Measurements from ENCODE around the gene ELOA. TPM values are rescaled to one million over a fixed set of nuclear protein-coding genes. Genes with fewer than 3 reads are reported as not detected.

Gene ELOA
- total RNA-seq, 2 experiments from 2014 or later: 24.7 to 41.0 TPM

DNA sequence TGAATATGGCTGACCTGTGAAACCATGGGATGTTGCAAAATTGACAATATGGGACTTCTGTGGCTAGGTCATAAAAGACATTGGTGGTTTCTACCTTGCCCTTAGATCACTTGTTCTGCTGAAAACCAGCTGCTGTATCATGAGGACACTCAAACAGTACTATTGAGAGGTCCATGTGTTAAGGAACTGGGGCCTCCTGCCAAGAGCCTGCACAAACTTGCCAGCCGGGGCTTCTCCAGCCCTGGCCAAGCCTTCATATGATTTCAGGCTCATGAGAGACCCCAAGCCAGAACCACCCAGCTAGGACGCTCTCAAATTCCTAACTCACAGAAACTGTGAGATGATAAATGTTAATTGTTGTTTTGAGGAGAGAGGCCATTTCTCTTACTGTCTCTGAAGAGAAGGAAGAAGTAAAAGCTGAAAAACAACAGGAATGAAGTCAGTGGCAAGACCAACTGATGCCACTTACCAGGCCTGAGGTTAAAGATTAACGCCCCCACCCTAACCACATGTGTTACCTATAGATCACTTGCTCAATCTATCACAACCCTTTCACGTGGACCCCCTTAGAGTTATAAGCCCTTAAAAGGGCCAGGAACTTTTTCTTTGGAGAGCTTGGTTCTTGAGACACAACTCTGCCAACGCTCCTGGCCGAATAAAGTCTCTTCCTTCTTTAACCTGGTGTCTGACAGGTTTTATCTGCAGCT is 31.1 kb downstream of the ELOA start:
- H3K4me2 ChIP-seq (ENCODE audit: low read length): no peak overlapping the region
- no peaks in the 10 kb centered on the region for H3K9me3 ChIP-seq (ENCODE audit: low read length)
- POLR2A ChIA-PET: interaction anchor here (0.6 kb wide), 1 partner anchor 267 kb away, joined by 3 read pairs; no protein-coding TSS in a partner anchor
- TF ChIP-seq EZH2phosphoT487 (IDR thresholded peaks at IDR 0.05; ENCODE audit: borderline replicate concordance, low read depth, low read length): no peak
- H2AFZ ChIP-seq (ENCODE audit: low read length): no peak overlapping the region
- CTCF ChIA-PET (ENCODE audit: unreplicated experiment): interaction anchor here (1.2 kb wide), 1 partner anchor 142 kb away, joined by 5 read pairs; no protein-coding TSS in a partner anchor
- H4K20me1 ChIP-seq (ENCODE audit: insufficient read depth, low read length): no peaks in the 10 kb centered on the region
- BruUV-seq (replicated peaks): no TSS peak
- H3K4me3 ChIP-seq (ENCODE audit: low read depth, low read length, poor library complexity, severe bottlenecking): no peak overlapping the region
- H3K9me2 ChIP-seq (ENCODE audit: insufficient read depth, low read length): no peaks in the 10 kb centered on the region
- H3K27ac ChIP-seq (ENCODE audit: low read depth, low read length, poor library complexity, severe bottlenecking): no peak overlapping the region
- intact Hi-C loops (cut with micrococcal nuclease; ENCODE audit: unreplicated experiment): no loop called here
- no peak for DNase-seq (ENCODE audit: low spot score)
- peaks cover 30% of the 10 kb centered on the region for H3K4me1 ChIP-seq (ENCODE audit: insufficient read depth, low read length, poor library complexity, severe bottlenecking)
- H3K36me3 ChIP-seq (ENCODE audit: insufficient read depth, low read length): peaks cover 9% of the 10 kb centered on the region; the same call in 1 of the 2 replicates
- H3K79me2 ChIP-seq (ENCODE audit: insufficient read depth, low read depth, low read length): peaks cover 24% of the 10 kb centered on the region

DNA sequence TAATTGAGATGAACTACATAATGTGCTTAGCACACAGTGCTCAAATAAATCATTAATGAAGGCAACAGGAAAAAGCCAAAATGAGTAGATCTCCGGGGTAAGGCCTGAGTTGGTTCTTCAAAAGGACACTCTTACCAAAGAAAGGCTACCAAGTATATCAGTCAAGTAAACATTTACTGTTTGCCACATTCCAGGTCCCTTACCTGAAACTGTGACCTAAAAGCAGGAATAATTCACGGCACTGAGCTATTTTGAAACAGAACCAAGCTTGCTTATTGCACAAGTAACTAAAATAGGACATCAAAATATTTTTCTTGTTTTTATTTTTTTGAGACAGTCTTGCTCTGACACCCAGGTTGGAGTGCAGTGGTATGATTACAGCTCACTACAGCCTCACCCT is 32.9 kb downstream of the ELOA start:
- no peak for DNase-seq (ENCODE audit: low spot score)
- H3K4me3 ChIP-seq (ENCODE audit: low read depth, low read length, poor library complexity, severe bottlenecking): no peak overlapping the region
- TF ChIP-seq EZH2phosphoT487 (IDR thresholded peaks at IDR 0.05; ENCODE audit: borderline replicate concordance, low read depth, low read length) (no peak), CTCF (conservative IDR thresholded peaks at IDR 0.05; ENCODE audit: low read length) (no peak)
- no peaks in the 10 kb centered on the region for H3K9me3 ChIP-seq (ENCODE audit: low read length)
- no peaks in the 10 kb centered on the region for H3K9me2 ChIP-seq (ENCODE audit: insufficient read depth, low read length)
- H3K27ac ChIP-seq (ENCODE audit: low read depth, low read length, poor library complexity, severe bottlenecking): no peak overlapping the region
- BruUV-seq (replicated peaks): no TSS peak
- CTCF ChIA-PET (ENCODE audit: unreplicated experiment): interaction anchor here (1.0 to 1.1 kb wide), 2 partner anchors 108 to 140 kb away, joined by 3 read pairs; no protein-coding TSS in a partner anchor
- H3K4me2 ChIP-seq (ENCODE audit: low read length): peak overlapping the region; percentile 73; the same call in 1 of the 2 replicates
- no peak overlapping the region for H2AFZ ChIP-seq (ENCODE audit: low read length)
- H4K20me1 ChIP-seq (ENCODE audit: insufficient read depth, low read length): no peaks in the 10 kb centered on the region
- intact Hi-C loops (cut with micrococcal nuclease; ENCODE audit: unreplicated experiment): no loop called here
- POLR2A ChIA-PET: interaction anchor here (0.7 to 1.8 kb wide), 4 partner anchors 14 to 136 kb away, joined by 3 to 4 read pairs (median 3); partner anchors contain the start of gene GALE
- H3K4me1 ChIP-seq (ENCODE audit: insufficient read depth, low read length, poor library complexity, severe bottlenecking): peaks cover 40% of the 10 kb centered on the region
- H3K79me2 ChIP-seq (ENCODE audit: insufficient read depth, low read depth, low read length): peaks cover 37% of the 10 kb centered on the region
- peaks cover 24% of the 10 kb centered on the region for H3K36me3 ChIP-seq (ENCODE audit: insufficient read depth, low read length)

DNA sequence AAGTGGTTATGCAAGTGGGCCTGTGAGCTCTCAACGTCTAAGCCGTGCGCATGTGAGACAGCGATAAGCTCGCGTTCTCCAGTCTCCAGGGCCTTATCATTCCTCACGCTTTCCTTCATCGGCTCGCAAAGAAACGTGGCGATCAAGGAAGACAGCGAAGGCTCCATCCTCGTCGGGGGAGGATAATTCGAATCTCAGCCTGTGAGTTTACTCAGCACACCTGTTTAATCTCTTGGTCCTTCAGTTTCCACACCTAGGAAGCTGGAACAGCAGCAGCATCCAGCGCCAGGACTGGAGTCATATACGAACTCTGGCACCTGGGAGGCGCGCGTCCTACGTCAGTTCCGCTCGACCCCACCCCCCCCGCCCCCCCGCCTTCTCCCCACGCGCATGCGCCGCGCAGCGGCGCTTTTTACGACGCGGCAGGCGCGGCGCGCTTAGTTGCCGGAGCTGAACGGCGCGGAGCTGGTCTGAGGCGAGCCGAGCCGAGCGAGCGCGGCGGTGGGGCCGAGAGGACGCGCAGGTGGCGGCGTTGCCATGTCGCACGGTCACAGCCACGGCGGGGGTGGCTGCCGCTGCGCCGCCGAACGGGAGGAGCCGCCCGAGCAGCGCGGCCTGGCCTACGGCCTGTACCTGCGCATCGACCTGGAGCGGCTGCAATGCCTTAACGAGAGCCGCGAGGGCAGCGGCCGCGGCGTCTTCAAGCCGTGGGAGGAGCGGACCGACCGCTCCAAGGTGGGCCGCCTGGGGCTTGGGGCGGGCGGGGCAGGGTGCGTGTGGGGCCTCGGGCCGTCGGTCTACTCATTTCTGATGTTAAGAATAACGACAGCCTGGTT is 34.9 kb downstream of the ELOA start, which contains the start of gene PITHD1:
TSS of gene PITHD1 (plus strand) at position 440 of the 836 bp plus-strand sequence. CDS start at position 538, 98 bp downstream.
- Histone ChIP-seq H3K4me2 (ENCODE audit: low read length) (peak within 1 kb of the TSS; percentile 82), H3K9me3 (ENCODE audit: low read length) (no peaks in the 10 kb centered on the region), H3K27ac (ENCODE audit: low read depth, low read length, poor library complexity, severe bottlenecking) (peak within 1 kb of the TSS; percentile 47), H3K79me2 (ENCODE audit: insufficient read depth, low read depth, low read length) (peaks cover 46% of the 10 kb centered on the region), H4K20me1 (ENCODE audit: insufficient read depth, low read length) (no peaks in the 10 kb centered on the region), H3K9me2 (ENCODE audit: insufficient read depth, low read length) (no peaks in the 10 kb centered on the region), H3K4me1 (ENCODE audit: insufficient read depth, low read length, poor library complexity, severe bottlenecking) (peaks cover 29% of the 10 kb centered on the region), H2AFZ (ENCODE audit: low read length) (peak within 1 kb of the TSS; percentile 84), H3K4me3 (ENCODE audit: low read depth, low read length, poor library complexity, severe bottlenecking) (peak within 1 kb of the TSS; percentile 88), H3K36me3 (ENCODE audit: insufficient read depth, low read length) (peaks cover 34% of the 10 kb centered on the region)
- intact Hi-C loops (cut with micrococcal nuclease; ENCODE audit: unreplicated experiment): loop anchor here (1.0 kb wide), 1 partner anchor 13 kb away; the partner anchor contains the start of gene LYPLA2
- peak; percentile 93 for DNase-seq (ENCODE audit: low spot score)
- TF ChIP-seq EZH2phosphoT487 (IDR thresholded peaks at IDR 0.05; ENCODE audit: borderline replicate concordance, low read depth, low read length) (no peak), CTCF (conservative IDR thresholded peaks at IDR 0.05; ENCODE audit: low read length) (no peak)
- POLR2A ChIA-PET: interaction anchor here (0.6 to 2.2 kb wide), 11 partner anchors 10 to 644 kb away, joined by 3 to 7 read pairs (median 4); partner anchors contain the start of gene CNR2
- BruUV-seq (replicated peaks): no TSS peak
- CTCF ChIA-PET (ENCODE audit: unreplicated experiment): interaction anchor here (0.8 kb wide), 1 partner anchor 138 kb away, joined by 5 read pairs; no protein-coding TSS in a partner anchor

Data from OCI-LY7 (cell line).